ENCODE results near the gene SGMS2.

The SGMS2 gene

GRCh38 chr4:107814758-107815157, 10.0 kb upstream of the SGMS2 start:
- no peak overlapping the region for H3K4me3 ChIP-seq (ENCODE audit: low read length)
- no peak for TF ChIP-seq ZNF274 (IDR thresholded peaks at IDR 0.05; ENCODE audit: low read depth, low read length)

DNA sequence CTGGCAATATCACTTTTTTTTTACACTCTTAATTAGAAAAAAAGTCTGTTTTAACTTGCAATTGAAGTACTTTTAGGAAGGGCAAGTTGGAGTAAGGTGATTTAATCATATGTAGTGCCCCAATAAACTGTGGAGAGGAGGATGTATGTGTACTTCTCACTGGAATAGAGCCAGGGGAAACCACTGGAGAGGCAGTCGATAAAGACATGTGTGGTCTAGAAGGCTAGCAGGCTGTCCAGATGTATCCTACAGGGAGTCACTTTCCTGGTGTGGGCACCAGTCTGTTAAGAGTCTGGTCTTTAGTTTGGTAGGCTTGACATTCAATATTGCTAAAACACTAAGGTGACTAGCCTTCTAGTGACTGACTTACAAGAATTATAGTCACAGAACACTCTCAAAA, 9.6 kb upstream of the SGMS2 start:
- no peak for TF ChIP-seq ZNF274 (IDR thresholded peaks at IDR 0.05; ENCODE audit: low read depth, low read length)
- no peak overlapping the region for H3K4me3 ChIP-seq (ENCODE audit: low read length)

- TF ChIP-seq ZNF274 (IDR thresholded peaks at IDR 0.05; ENCODE audit: low read depth, low read length): no peak
- no peak overlapping the region for H3K4me3 ChIP-seq (ENCODE audit: low read length)
Measured at GRCh38 chr4:107818301-107818910, 6.3 kb upstream of the SGMS2 start.

- TF ChIP-seq ZNF274 (IDR thresholded peaks at IDR 0.05; ENCODE audit: low read depth, low read length): no peak
- peak overlapping the region; percentile 70; the same call in 1 of the 2 replicates for H3K4me3 ChIP-seq (ENCODE audit: low read length)
Measured at GRCh38 chr4:107823870-107824349, 822 bp upstream of the SGMS2 start.

DNA sequence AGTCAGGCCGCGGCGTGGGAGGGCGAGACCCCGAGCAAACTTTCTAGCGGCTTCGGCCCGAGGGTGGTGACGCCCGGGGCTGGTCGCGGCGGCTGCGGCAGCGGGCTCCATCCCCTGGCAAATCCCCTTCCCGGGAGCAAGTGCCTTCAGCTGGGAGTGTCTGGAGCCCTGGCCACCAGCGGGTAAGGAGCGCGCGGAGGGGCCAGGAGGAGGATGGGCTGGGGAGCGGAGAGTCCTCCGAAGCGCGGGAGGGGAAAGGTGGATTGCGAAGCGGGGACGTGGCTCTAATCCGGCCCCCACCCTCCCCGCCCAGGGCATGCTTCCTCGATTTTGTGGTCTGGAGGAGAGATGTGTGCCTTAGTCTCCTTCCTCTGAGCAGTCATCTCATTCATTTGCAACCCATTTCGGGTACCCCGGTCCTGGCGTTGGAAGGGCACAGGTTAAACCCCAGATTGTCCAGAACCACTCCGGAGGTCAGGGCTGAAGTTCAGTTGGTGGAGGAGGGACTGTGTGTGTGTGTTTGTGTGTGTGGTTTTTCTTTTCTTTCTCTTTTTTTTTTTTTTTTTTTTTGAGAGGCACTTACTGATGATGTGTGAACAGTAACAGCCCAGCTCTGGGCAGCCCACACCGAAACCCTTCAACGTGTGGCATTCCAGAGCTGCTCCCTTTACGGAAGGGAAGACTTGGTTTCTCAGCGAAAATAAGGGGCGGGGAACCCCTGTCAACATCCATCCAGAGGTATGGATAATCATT, 516 bp downstream of the SGMS2 start:
- no peak for TF ChIP-seq ZNF274 (IDR thresholded peaks at IDR 0.05; ENCODE audit: low read depth, low read length)
- H3K4me3 ChIP-seq (ENCODE audit: low read length): peak overlapping the region; percentile 70

DNA sequence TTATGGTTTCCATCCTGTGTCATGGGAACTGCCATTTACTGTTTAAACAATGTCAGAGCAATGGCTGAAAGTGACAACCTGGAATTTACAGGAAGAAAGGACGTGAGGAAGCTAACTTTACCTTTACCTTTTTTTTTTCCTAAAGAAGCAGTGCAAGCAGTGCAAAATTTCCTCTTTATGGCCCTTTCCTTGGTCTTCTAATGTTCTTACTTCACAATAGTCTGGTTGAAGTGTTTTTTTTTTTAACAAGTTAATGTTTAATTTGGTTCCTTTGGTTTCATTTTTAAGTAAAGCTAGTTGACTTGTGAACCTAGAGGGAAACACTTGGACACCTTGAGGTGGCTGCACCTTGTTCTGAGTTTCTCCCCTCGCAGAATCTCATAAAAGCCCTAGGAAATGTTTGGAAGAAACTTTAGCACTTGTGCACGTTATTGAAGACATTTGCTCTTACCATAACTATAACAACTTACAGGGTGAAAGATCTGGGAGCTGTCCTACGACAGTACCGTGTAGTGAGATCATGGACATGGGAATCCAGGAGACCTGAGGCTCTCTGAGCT, 1.8 kb downstream of the SGMS2 start:
- TF ChIP-seq ZNF274 (IDR thresholded peaks at IDR 0.05; ENCODE audit: low read depth, low read length): no peak
- no peak overlapping the region; the same call in 1 of the 2 replicates for H3K4me3 ChIP-seq (ENCODE audit: low read length)

GRCh38 chr4:107828315-107829090, 3.8 kb downstream of the SGMS2 start:
- no peak overlapping the region for H3K4me3 ChIP-seq (ENCODE audit: low read length)
- no peak for TF ChIP-seq ZNF274 (IDR thresholded peaks at IDR 0.05; ENCODE audit: low read depth, low read length)

DNA sequence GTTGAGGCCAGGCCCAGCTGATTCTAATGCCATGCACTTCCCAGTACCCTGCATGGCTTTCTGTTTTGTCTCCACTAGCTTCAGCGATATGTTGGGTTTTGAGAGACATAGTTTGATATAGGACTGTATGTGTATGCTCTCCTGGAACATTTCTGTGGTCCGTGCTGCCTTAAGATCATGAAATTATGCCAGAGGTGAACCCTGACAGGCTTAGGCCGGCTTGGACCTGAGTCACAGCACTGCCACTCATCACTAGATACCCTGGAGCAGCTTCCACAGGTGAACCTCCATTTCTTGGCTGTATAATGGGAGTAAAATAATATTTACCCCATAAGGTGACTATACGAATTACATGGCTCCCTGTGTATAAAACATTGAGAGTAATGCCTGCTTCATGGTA, 6.4 kb downstream of the SGMS2 start:
- no peak for TF ChIP-seq ZNF274 (IDR thresholded peaks at IDR 0.05; ENCODE audit: low read depth, low read length)
- no peak overlapping the region for H3K4me3 ChIP-seq (ENCODE audit: low read length)

DNA sequence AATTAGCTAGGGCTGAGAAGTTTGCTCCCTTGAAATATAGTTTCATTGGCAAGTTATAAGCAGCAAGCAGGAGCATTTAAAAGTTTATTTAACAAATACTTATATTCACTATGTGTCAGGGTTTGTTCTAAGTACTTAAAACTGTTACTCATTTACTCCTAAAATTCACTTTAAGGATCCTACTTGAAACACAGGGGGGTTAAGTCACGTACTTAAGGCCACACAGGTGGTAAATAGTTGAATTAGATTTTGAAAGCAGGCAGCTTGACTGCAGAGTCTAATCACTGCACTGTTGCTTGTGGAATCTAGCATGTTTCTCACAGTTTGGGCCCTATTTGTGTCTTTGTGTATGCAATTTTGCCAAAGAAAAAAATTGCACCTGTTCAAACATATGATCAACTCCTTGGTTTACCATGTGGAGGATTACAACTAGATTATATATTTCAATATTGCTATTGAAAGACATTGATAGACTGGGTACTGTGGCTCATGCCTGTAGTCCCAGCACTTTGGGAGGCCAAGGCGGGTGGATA, 7.6 kb downstream of the SGMS2 start:
- H3K4me3 ChIP-seq (ENCODE audit: low read length): no peak overlapping the region
- TF ChIP-seq ZNF274 (IDR thresholded peaks at IDR 0.05; ENCODE audit: low read depth, low read length): no peak

DNA sequence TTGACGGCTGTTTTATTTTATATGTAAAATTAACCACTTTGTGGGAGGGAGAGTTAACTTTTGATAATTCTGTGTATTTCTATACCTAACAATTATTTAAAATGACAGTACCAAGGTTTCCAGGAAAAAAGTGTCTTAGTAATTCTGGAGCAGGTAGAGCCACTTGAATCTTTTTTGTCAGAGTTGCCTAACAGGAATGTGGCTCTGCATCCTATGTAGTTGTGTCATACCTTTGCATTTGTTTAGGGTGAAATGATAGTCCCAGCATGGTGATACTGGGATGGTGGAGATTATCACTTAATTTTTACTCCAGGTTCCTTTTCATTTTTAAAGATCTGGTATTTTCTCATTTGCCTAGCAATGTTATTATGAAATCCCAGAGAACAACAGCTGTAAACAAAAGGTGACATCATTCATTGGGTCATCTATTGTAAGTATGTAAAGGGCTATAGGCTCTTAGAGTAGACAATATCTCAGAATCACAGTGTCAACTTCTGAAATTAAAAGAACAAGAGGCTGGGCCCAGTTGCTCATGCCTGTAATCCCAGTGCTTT, 9.6 kb downstream of the SGMS2 start:
- no peak overlapping the region for H3K4me3 ChIP-seq (ENCODE audit: low read length)
- TF ChIP-seq ZNF274 (IDR thresholded peaks at IDR 0.05; ENCODE audit: low read depth, low read length): no peak

GRCh38 chr4:107835406-107835805, 10.7 kb downstream of the SGMS2 start:
- H3K4me3 ChIP-seq (ENCODE audit: low read length): no peak overlapping the region
- no peak for TF ChIP-seq ZNF274 (IDR thresholded peaks at IDR 0.05; ENCODE audit: low read depth, low read length)

DNA sequence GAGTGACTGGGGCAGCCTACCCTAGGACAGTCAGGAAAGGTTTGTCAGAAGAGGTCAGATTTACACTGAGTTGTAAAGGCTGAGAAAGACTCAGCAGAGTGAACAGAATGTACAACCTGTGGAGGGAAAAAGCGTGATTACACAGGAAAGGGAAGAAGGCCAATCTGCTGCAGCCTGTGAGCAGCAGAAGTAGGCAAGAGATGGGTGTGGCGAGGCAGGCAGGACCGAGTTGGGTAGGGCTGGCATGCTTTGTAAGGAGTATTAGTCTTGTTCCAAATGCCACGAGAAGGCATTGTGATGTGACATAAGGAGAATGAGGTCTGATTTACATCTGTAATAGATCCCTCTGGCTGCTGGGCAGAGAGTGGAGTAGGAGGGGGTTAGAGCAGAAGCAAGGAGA, 12.6 kb downstream of the SGMS2 start:
- TF ChIP-seq ZNF274 (IDR thresholded peaks at IDR 0.05; ENCODE audit: low read depth, low read length): no peak
- no peak overlapping the region for H3K4me3 ChIP-seq (ENCODE audit: low read length)

- no peak for TF ChIP-seq ZNF274 (IDR thresholded peaks at IDR 0.05; ENCODE audit: low read depth, low read length)
- H3K4me3 ChIP-seq (ENCODE audit: low read length): no peak overlapping the region
Measured at GRCh38 chr4:107837776-107838618, 13.3 kb downstream of the SGMS2 start.
